OCI-LY1 (cell line): ENCODE data around the gene ROR2.

Source experiments
- EZH2 ChIP-seq: fragments of 200-600 bp; sonication (generic), shearing (Covaris generic); IDR thresholded peaks from 2 replicates; pipeline ENCODE4 v1.8.0; 2017; ENCODE audit warnings: borderline replicate concordance, mixed run types, mild to moderate bottlenecking, antibody characterized with exemption, low read length, moderate library complexity, mixed read lengths
- TF ChIP-seq, protein P1 (sequence below): fragments of 200-600 bp; sonication (generic), shearing (Covaris generic); IDR thresholded peaks from 2 replicates; pipeline ENCODE4 v1.5.1; 2017; ENCODE audit warnings: mild to moderate bottlenecking, antibody characterized with exemption, low read length, moderate library complexity, mixed read lengths

- no peak for TF ChIP-seq EZH2
- TF ChIP-seq, protein P1, sequence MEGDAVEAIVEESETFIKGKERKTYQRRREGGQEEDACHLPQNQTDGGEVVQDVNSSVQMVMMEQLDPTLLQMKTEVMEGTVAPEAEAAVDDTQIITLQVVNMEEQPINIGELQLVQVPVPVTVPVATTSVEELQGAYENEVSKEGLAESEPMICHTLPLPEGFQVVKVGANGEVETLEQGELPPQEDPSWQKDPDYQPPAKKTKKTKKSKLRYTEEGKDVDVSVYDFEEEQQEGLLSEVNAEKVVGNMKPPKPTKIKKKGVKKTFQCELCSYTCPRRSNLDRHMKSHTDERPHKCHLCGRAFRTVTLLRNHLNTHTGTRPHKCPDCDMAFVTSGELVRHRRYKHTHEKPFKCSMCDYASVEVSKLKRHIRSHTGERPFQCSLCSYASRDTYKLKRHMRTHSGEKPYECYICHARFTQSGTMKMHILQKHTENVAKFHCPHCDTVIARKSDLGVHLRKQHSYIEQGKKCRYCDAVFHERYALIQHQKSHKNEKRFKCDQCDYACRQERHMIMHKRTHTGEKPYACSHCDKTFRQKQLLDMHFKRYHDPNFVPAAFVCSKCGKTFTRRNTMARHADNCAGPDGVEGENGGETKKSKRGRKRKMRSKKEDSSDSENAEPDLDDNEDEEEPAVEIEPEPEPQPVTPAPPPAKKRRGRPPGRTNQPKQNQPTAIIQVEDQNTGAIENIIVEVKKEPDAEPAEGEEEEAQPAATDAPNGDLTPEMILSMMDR: no peak
These were observed 360.9 kb downstream of the ROR2 start for GRCh38 chr9:91589101-91589553.
